Activated T-helper 1 cell treated with Interleukin-2 at 50 U/mL for 16 hours (primary cell): Measurements from ENCODE around the gene DBR1.

Experiments used
- DNase-seq: peaks from one replicate; pipeline ENCODE4 v3.0.0-alpha.2; 2020; ENCODE audit warnings: low read depth

Gene DBR1

DNA sequence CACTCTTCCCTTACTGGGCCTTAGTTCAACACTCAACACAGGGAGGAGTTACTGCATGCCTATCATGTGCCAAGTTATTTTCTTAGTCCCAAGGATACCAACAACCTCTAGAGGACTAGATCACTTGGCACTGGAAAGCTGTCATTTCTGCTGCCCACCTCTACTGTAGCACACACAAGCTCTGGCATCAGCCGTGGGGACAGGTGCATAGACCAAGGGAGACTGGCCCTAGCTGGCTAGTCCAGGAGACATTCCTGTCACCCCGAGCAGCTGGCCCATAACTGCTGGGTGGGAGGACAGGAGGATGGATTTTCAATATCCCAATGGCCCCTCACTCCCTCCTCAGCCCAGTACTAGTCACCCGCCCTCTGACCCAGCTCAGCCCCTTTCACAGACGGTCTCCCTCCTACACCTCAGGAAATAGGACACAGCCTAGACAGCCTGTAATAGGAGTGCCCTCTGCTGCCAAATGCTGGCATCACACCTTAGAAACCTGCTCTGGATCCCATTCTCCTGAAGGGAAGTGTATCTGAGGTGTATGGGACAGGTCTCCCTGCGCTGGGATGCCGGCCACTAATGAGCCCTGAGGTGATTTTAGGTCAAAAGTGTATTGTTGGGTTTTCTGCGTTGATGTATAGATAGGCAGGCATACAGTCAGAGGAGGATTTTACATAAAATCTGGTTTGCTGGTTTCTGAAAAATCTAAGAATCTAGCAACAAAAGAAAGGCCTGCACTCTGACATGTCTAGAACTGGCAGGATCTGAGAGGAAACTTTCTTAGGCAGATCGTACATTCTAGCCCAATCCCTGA is 55.9 kb downstream of the DBR1 start:
- no peak for DNase-seq

DNA sequence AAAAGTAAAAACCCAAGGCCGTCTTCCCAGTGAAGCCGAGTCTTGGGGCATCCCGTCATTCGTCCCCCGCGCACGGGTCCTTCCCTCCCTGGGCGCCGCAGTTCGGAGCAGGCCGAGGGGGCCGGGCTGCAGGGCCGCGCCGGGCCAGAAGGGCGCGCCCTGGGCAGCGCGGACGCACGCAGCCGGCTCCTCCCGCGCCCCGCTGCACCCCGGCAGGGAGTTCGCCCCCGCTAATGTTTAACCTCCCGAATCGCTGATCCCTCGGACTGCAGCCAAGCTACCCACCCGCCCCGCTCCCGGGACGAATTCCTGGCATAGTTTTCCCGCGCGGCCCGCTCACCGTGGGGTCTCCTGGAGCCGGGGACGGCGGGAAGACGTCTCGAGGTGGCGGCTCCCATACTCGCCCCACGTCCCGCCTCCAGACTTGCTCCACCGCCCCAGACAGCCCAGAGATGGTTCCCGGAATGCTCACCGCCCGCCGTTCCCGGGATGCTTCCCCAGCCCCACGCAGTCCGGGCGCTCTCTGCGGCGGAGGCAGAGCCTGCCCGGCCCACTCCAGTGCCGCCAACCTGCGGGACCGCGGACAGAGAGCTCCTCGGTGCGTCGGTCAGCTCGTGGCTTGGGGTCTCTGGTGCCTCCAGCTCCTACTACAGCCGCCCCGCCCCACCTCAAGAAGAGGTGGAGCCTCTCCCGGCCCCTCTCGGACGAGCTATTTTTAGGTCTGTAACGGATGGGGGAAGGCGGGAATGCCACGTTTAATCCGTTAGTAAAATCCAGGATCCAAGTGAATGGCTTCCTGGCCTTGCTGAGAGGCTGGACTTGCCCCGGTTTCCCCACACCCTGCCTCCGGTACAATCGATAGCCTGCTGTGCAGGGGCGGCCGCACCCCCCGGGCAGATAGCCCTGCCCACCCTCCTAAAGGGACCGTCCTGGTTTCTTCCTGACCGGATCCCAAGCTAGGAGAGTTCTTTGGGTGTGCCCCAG is 59.4 kb downstream of the DBR1 start, which contains the start of gene DZIP1L:
Gene DZIP1L (minus strand): TSS at position 621 of the 984 bp plus-strand sequence. CDS start 11,637 bp downstream, outside the sequence.
- no peak for DNase-seq

DNA sequence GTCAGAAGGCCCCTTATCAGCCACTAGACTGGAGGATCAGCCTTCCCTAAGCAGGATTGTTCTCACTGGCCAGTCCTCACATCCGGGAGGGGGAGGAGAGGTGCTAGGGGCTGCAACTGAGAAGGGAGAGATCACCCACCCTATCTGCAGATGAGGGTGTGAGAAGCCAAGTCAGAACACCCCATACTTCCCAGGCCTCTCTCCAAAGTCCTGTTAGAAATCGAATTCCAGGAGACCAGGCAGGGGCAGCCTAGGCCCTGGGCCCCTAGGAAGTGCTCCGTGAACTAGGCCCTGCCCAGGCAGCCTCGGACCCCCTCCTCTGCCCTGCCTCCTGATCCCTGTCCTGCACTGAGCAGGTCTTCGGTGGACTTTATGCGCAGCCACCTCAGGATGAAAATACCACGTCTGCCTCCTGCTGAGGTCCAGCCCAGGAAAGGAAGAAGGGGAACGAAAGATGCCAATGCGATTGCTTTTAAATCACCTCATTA is 60.2 kb downstream of the DBR1 start:
- no peak for DNase-seq

DNA sequence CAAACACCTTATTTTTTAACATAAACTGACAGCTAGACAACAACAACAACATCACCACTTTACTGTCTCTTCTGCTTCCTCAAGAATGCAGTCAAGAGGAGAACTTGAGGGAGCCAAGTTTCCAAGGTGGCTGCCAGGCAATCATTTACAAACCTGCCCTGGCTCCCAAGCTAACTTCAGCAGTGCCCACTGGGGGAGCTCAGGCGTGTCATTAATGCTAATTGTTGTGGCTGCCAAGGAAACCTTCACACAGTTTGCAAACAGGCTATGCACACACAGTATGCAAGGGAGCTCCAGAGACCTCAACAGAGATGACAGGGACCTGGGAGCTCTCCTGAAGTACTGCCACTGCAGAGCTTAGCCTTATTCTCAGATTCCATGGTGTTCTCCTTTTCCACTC is 61.4 kb downstream of the DBR1 start:
- no peak for DNase-seq

DNA sequence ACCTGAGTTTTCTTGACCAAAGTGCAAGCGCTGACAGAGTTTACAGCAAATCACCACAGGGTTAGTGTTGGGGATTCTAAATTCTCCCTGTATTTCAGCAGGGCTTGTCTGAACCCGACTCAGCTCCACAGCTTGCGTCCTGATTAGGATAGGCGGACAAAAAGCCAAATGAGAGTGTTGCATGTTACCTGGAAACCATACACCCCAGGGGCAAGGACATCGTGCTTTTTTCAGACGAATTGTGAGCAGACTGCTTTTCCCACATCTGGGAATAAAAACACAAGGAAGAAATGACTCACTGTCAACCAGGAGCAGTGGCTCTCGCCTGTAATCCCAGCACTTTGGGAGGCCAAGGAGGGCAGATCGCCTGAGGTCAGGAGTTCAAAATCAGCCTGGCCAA is 62.4 kb downstream of the DBR1 start:
- DNase-seq = no peak
